Lower leg skin (tissue), 4 donors: ENCODE results near the gene ABCC1. TPM values are rescaled to one million over a fixed set of nuclear protein-coding genes. Genes with fewer than 3 reads are reported as not detected.

Experiments
- DNase-seq, 2 donors: peaks; one replicate each; pipeline ENCODE4 v3.0.0-alpha.2; 2019; ENCODE audit warnings: low spot score in 2 of 2
- H3K4me3 ChIP-seq: fragments of 200-600 bp; sonication (generic); 2 replicates; pipeline ENCODE4 v1.5.1; 2017; ENCODE audit warnings: mild to moderate bottlenecking, low read depth; ENCODE audit not compliant: poor library complexity, severe bottlenecking
- CTCF ChIP-seq, 3 donors: fragments of 450-650 bp; IDR thresholded peaks; one replicate each; pipeline ENCODE4 v1.5.1; 2016; ENCODE audit warnings: antibody characterized with exemption in 3 of 3, mild to moderate bottlenecking in 3 of 3, moderate library complexity in 2 of 3
- POLR2A ChIP-seq, 2 donors: fragments of 450-650 bp; IDR thresholded peaks; one replicate each; pipeline ENCODE4 v1.6.1; 2016 to 2017; ENCODE audit warnings: antibody characterized with exemption in 2 of 2, mild to moderate bottlenecking in 1 of 2, moderate library complexity in 1 of 2
- WGBS, 2 donors: methylation state at CpG; one replicate each; pipeline ENCODE4 v1.1.5; 2018; 5-methylcytosine and 5-hydroxymethylcytosine counted together
- intact Hi-C: fragments of 100-400 bp; cut with DNase I; formaldehyde crosslinking; loops from one replicate; pipeline ENCODE4 v1.15.0; 2023; ENCODE audit warnings: low total_unique reads
- total RNA-seq, 4 donors: library from RNA; depleted of rRNA; stranded (reverse); fragments of >200 nt; gene quantifications; one replicate each; pipeline ENCODE4 v1.1.0, GENCODE V29; 2016

The ABCC1 gene
- total RNA-seq, 4 donors from 2014 or later: 16.4 to 25.3 (median 21.8) TPM

- 79 to 83% methylated on average over 7 of the region's 7 CpGs for WGBS, 2 donors
- H3K4me3 ChIP-seq: no peak overlapping the region
- intact Hi-C loops: no loop called here
- no peak for DNase-seq
- TF ChIP-seq CTCF (IDR thresholded peaks at IDR 0.05): no peak
Observed at GRCh38 chr16:16141784-16142396, 192.5 kb downstream of the ABCC1 start.

- intact Hi-C loops: no loop called here
- 87 to 88% methylated on average over 15 of the region's 15 CpGs for WGBS, 2 donors
- no peak overlapping the region for H3K4me3 ChIP-seq
- TF ChIP-seq POLR2A (IDR thresholded peaks at IDR 0.05): no peak
- no peak for TF ChIP-seq CTCF (IDR thresholded peaks at IDR 0.05)
- no peak for DNase-seq
Observed at GRCh38 chr16:16143038-16143763, 193.8 kb downstream of the ABCC1 start.

- intact Hi-C loops: no loop called here
- H3K4me3 ChIP-seq: no peak overlapping the region
- no peak for DNase-seq
- TF ChIP-seq POLR2A (IDR thresholded peaks at IDR 0.05) (no peak), CTCF (IDR thresholded peaks at IDR 0.05) (no peak)
- 79 to 83% methylated on average over 8 of the region's 8 CpGs for WGBS, 2 donors
Observed at GRCh38 chr16:16143931-16144330, 194.5 kb downstream of the ABCC1 start.

- DNase-seq: peak in 1 of 2 donors; percentile 28
- WGBS, 2 donors: 63 to 65% methylated on average over 5 of the region's 5 CpGs
- intact Hi-C loops: no loop called here
- TF ChIP-seq CTCF (IDR thresholded peaks at IDR 0.05): no peak
- TF ChIP-seq POLR2A (IDR thresholded peaks at IDR 0.05): no peak
- H3K4me3 ChIP-seq: no peak overlapping the region
Observed at GRCh38 chr16:16144416-16144815, 195.0 kb downstream of the ABCC1 start.

GRCh38 chr16:16145286-16145685 is 195.9 kb downstream of the ABCC1 start:
- no peak for DNase-seq
- intact Hi-C loops: no loop called here
- H3K4me3 ChIP-seq: no peak overlapping the region
- WGBS, 2 donors: 93 to 94% methylated on average over 5 of the region's 5 CpGs
- TF ChIP-seq POLR2A (IDR thresholded peaks at IDR 0.05): no peak
- TF ChIP-seq CTCF (IDR thresholded peaks at IDR 0.05): no peak
